HG02852 (cell line): ENCODE data around the gene RIMKLB.
"Not testable (repeated sequence)": the region's sequence is repeated elsewhere in the genome, so short reads cannot be mapped to it uniquely, and the experiment has no call there.

Source experiments
- ATAC-seq: cut with Tn5 transposase; IDR thresholded peaks from one replicate; pipeline ENCODE4 v1.9.1; 2021; ENCODE audit warnings: mild to moderate bottlenecking, moderate library complexity; ENCODE audit not compliant: unreplicated experiment

Gene RIMKLB

GRCh38 chr12:8770499-8770898, 72.7 kb downstream of the RIMKLB start:
- no peak for ATAC-seq

- ATAC-seq: no peak
Measured at GRCh38 chr12:8771072-8771471, 73.3 kb downstream of the RIMKLB start.

- no peak for ATAC-seq
Measured at GRCh38 chr12:8773461-8773860, 75.7 kb downstream of the RIMKLB start.

GRCh38 chr12:8779281-8779680, 81.5 kb downstream of the RIMKLB start:
- ATAC-seq: no peak

GRCh38 chr12:8779862-8780261, 82.1 kb downstream of the RIMKLB start:
- no peak for ATAC-seq

GRCh38 chr12:8780389-8780788, 82.6 kb downstream of the RIMKLB start:
- ATAC-seq: no peak

- ATAC-seq: no peak
Measured at GRCh38 chr12:8781381-8782127, 83.8 kb downstream of the RIMKLB start.

GRCh38 chr12:8784290-8784888, 86.6 kb downstream of the RIMKLB start:
- ATAC-seq: no peak

- no peak for ATAC-seq
Measured at GRCh38 chr12:8785499-8785898, 87.7 kb downstream of the RIMKLB start.

- ATAC-seq: not testable (repeated sequence)
Measured at GRCh38 chr12:8787206-8787605, 89.4 kb downstream of the RIMKLB start.

GRCh38 chr12:8788706-8789105, 90.9 kb downstream of the RIMKLB start:
- not testable (repeated sequence) for ATAC-seq

GRCh38 chr12:8789341-8790013, 91.7 kb downstream of the RIMKLB start:
- not testable (repeated sequence) for ATAC-seq

- ATAC-seq: not testable (repeated sequence)
Measured at GRCh38 chr12:8793226-8793625, 95.4 kb downstream of the RIMKLB start.

- ATAC-seq: not testable (repeated sequence)
Measured at GRCh38 chr12:8794611-8795010, 96.8 kb downstream of the RIMKLB start.

GRCh38 chr12:8796831-8797626, 99.2 kb downstream of the RIMKLB start:
- no peak for ATAC-seq

- ATAC-seq: not testable (repeated sequence)
Measured at GRCh38 chr12:8801213-8801612, 103.4 kb downstream of the RIMKLB start.

- ATAC-seq: not testable (repeated sequence)
Measured at GRCh38 chr12:8804833-8805232, 107.0 kb downstream of the RIMKLB start.

GRCh38 chr12:8805487-8805886, 107.7 kb downstream of the RIMKLB start:
- ATAC-seq: not testable (repeated sequence)

GRCh38 chr12:8807084-8807483, 109.3 kb downstream of the RIMKLB start:
- not testable (repeated sequence) for ATAC-seq

- not testable (repeated sequence) for ATAC-seq
Measured at GRCh38 chr12:8810112-8810511, 112.3 kb downstream of the RIMKLB start.
